K562 (cell line): Measurements from ENCODE around the gene ZNF326. TPM values are rescaled to one million over a fixed set of nuclear protein-coding genes. Genes with fewer than 3 reads are reported as not detected.

Experiments used
- ARID3A ChIP-seq: IDR thresholded peaks from 2 replicates; pipeline ENCODE4 v1.6.1; 2012; ENCODE audit warnings: low read depth, low read length, improper control_type of control experiment, borderline replicate concordance
- DACH1 ChIP-seq: fragments of 450-650 bp; IDR thresholded peaks from 2 replicates; pipeline ENCODE4 v1.6.1; 2018; ENCODE audit not compliant: partially characterized antibody
- HEY1 ChIP-seq: fragments of 250-450 bp; sonication (Bioruptor Pico); IDR thresholded peaks from 2 replicates; pipeline ENCODE4 v1.5.0; 2020; ENCODE audit warnings: mild to moderate bottlenecking, moderate library complexity, borderline replicate concordance
- MECOM ChIP-seq: fragments of 250-450 bp; sonication (Bioruptor Pico); IDR thresholded peaks from 2 replicates; pipeline ENCODE4 v1.8.0; 2022; ENCODE audit warnings: inconsistent platforms
- MLLT1 ChIP-seq, 2 experiments: fragments of 450-650 bp; IDR thresholded peaks; 2 replicates each; pipeline ENCODE4 v1.6.1; 2016
- RAD51 ChIP-seq: fragments of 450-650 bp; IDR thresholded peaks from 2 replicates; pipeline ENCODE4 v1.7.1; 2016; ENCODE audit warnings: low read depth, mild to moderate bottlenecking, borderline replicate concordance
- RNF2 ChIP-seq: sonication (generic); IDR thresholded peaks from 2 replicates; pipeline ENCODE4 v1.6.1; 2016
- SAFB ChIP-seq: fragments of 200-400 bp; formaldehyde crosslinking; IDR thresholded peaks from 2 replicates; pipeline ENCODE4 v1.6.1; 2017; ENCODE audit warnings: low read depth, low read length, borderline replicate concordance
- SIN3B ChIP-seq: fragments of 450-650 bp; IDR thresholded peaks from 2 replicates; pipeline ENCODE4 v1.6.1; 2017; ENCODE audit warnings: low read depth, mild to moderate bottlenecking, moderate library complexity
- TAL1 ChIP-seq: fragments of 450-650 bp; IDR thresholded peaks from 2 replicates; pipeline ENCODE4 v1.6.1; 2016; ENCODE audit warnings: mild to moderate bottlenecking
- TEAD2 ChIP-seq: fragments of 450-650 bp; IDR thresholded peaks from 2 replicates; pipeline ENCODE4 v1.6.1; 2016; ENCODE audit warnings: missing genetic modification characterization, control low read depth, missing compliant biosample characterization
- TRIM24 ChIP-seq, 2 experiments: fragments of 450-650 bp; IDR thresholded peaks; 2 replicates each; pipeline ENCODE4 v1.6.1; 2016
- U2AF1 ChIP-seq: fragments of 200-400 bp; formaldehyde crosslinking; optimal IDR thresholded peaks from 2 replicates; pipeline ENCODE3; 2017; ENCODE audit warnings: mild to moderate bottlenecking, low read depth, low read length, moderate library complexity
- ZNF316 ChIP-seq: fragments of 450-650 bp; IDR thresholded peaks from 2 replicates; pipeline ENCODE4 v1.6.1; 2016
- polyA plus RNA-seq, 8 experiments: library from polyadenylated mRNA; depleted of rRNA in 4 of 8; stranded (reverse) in 5 of 8; unstranded in 3 of 8; fragments of >200 nt; fragmentation: Nextera tagmentation in 2 of 8; fragmentation: Illumina TruSeq in 1 of 8; extraction: Ambion mirVana in 2 of 8; extraction: Trizol in 1 of 8; gene quantifications; 2 replicates each; pipeline versions ENCODE4 v1.2.1 to v1.2.3, GENCODE V29; 2011 to 2014; ENCODE audit warnings: inconsistent platforms in 1 of 8, missing spikeins in 1 of 8
- total RNA-seq, 7 experiments: library from RNA; depleted of rRNA in 6 of 7; stranded (reverse); fragments of >200 nt in 6 of 7; fragmentation: Illumina TruSeq in 2 of 7; extraction: Trizol in 2 of 7; gene quantifications; 2 replicates each; pipeline versions ENCODE4 v1.2.1 to v1.2.3, GENCODE V29; 2011 to 2021; ENCODE audit warnings: low replicate concordance in 1 of 7
- TF ChIP-seq, protein P1 (sequence below): fragments of 250-450 bp; sonication (Bioruptor Pico); IDR thresholded peaks from 2 replicates; pipeline ENCODE4 v1.8.0; 2021; ENCODE audit warnings: moderate library complexity, mild to moderate bottlenecking, inconsistent platforms
- TF ChIP-seq, protein P2 (sequence below): fragments of 250-450 bp; sonication (Bioruptor Pico); IDR thresholded peaks from 2 replicates; pipeline ENCODE4 v1.8.0; 2021; ENCODE audit warnings: moderate library complexity, mild to moderate bottlenecking, inconsistent platforms

The ZNF326 gene
- total and polyA plus RNA-seq, 9 of the 15 experiments (the other 6 are each of a cell fraction or from before 2014, with no cell fraction given), result 7.2 to 33.2 (median 20.1) TPM

DNA sequence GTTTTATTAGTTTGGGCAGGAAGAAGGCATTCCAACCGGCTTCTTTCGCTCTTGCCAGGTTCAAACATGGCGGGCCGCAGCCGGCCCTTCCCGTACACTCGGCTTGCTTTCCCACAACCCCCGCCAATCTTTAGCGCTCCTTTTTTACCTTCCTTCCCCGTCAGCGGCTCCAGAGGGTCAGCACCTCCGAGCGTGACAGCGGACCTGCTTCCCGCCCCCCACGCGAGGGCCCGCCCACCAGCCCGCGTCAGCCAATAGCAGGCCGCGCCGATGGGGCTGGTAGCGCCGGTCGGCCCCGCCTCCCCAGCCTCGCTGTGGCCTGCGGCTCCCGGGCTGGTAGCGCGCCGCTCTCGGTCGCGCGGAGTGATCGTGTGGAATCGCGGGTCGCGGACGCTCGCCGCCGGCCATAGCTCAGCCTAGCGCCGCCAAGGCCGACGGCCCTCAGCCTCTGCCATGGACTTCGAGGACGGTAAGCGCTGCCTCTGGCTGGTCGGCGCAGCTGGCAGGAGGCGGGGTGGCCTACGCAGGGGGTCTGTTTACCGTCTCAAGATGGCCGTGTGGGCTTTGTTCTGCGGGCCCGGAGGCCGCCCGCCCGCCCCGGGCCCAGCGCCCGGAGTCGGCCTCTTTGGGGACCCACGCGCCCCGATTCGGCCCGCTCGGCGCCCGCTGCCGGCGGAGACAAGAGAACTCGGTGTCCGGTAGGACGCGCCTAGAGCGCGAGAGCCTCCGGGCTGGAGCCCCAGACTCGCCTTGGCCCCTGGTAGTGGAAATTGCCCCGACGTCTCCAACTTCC, at the start of gene ZNF326 (continued):
- TF ChIP-seq RAD51, result no peak
- TF ChIP-seq RNF2, result 0 out of 2 replicates have a peak, but pooled peaks have one; percentile 30
- TF ChIP-seq DACH1, result peak; percentile 26
- TF ChIP-seq, protein P1, sequence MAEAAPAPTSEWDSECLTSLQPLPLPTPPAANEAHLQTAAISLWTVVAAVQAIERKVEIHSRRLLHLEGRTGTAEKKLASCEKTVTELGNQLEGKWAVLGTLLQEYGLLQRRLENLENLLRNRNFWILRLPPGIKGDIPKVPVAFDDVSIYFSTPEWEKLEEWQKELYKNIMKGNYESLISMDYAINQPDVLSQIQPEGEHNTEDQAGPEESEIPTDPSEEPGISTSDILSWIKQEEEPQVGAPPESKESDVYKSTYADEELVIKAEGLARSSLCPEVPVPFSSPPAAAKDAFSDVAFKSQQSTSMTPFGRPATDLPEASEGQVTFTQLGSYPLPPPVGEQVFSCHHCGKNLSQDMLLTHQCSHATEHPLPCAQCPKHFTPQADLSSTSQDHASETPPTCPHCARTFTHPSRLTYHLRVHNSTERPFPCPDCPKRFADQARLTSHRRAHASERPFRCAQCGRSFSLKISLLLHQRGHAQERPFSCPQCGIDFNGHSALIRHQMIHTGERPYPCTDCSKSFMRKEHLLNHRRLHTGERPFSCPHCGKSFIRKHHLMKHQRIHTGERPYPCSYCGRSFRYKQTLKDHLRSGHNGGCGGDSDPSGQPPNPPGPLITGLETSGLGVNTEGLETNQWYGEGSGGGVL (CRISPR knock-in tag), result no peak
- TF ChIP-seq SIN3B, result peak; percentile 58; the same call in 1 of the 2 replicates
- peak; percentile 93 for TF ChIP-seq U2AF1
- no peak for TF ChIP-seq TAL1
- TF ChIP-seq HEY1 (CRISPR knock-in tag), result no peak
- no peak for TF ChIP-seq MLLT1 (IDR thresholded peaks at IDR 0.05)
- peak in 1 of 2 experiments; percentile 26; a peak in 1 of 4 replicates for TF ChIP-seq TRIM24 (IDR thresholded peaks at IDR 0.05)
- TF ChIP-seq ARID3A, result no peak
- no peak for TF ChIP-seq MECOM (CRISPR knock-in tag)
- peak; percentile 88 for TF ChIP-seq SAFB
- 0 out of 2 replicates have a peak, but pooled peaks have one; percentile 0 for TF ChIP-seq ZNF316
- TF ChIP-seq TEAD2 (tag), result no peak
- TF ChIP-seq, protein P2, sequence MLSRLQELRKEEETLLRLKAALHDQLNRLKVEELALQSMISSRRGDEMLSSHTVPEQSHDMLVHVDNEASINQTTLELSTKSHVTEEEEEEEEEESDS (CRISPR knock-in tag), result no peak
